GM12892 (cell line): Measurements from ENCODE around the gene PRKN.

Experiments
- POLR2A ChIP-seq: IDR thresholded peaks from 2 replicates; pipeline ENCODE4 v1.6.1; 2011; ENCODE audit warnings: low read depth, low read length, control low read depth
- POLR2AphosphoS5 ChIP-seq: IDR thresholded peaks from 2 replicates; pipeline ENCODE4 v1.6.1; 2011; ENCODE audit warnings: low read depth, low read length, control low read depth
- TAF1 ChIP-seq: IDR thresholded peaks from 2 replicates; pipeline ENCODE4 v1.6.1; 2011; ENCODE audit warnings: low read depth, mild to moderate bottlenecking, control low read depth, low read length, borderline replicate concordance

DNA sequence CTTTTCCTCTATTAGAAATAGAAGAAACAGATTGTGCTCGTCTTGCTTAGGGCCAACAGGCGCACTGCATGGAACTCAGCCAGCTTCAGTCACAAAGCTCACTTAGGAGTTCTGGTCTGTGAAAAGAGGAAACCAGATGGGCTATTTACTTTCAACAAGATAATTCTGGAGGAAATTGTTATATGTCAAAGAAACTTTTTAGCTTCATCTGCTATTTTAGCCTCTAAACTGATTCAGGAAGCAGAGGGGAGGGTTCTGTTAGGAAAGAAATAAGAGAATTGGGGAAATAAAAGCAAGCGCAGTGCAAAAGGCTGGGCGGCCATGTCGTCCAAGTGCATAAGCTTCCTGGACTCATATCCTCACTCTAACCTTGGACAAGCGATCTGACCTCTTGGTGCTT, 21.3 kb downstream of the PRKN start:
- TF ChIP-seq POLR2AphosphoS5: no peak
- no peak for TF ChIP-seq POLR2A
- TF ChIP-seq TAF1: no peak
